ENCODE data around the gene SRP54. TPM values are rescaled to one million over a fixed set of nuclear protein-coding genes. Genes with fewer than 3 reads are reported as not detected.

SRP54 gene
- polyA plus RNA-seq, 2 of the 4 experiments (the other 2 are of a cell fraction): 70.8 to 103 TPM

- no peak for DNase-seq (ENCODE audit: low read depth in 1 of 2, low spot score in 1 of 2)
- POLR2A ChIA-PET: interaction anchor here (2.7 to 3.0 kb wide), 2 partner anchors 66 to 356 kb away, joined by 34 to 36 read pairs; partner anchors contain the start of genes NFKBIA and SRP54
- Histone ChIP-seq H3K4me2 (peak overlapping the region; percentile 69), H3K4me3 (peak overlapping the region; percentile 82; the same call in 2 of the 3 replicates), H3K4me1 (peaks cover 57% of the 10 kb centered on the region), H3K27ac (peak overlapping the region; percentile 32 to 93; a peak in 4 of 6 replicates), H3K9me3 (no peaks in the 10 kb centered on the region)
- ATAC-seq: no peak
- WGBS (ENCODE audit: missing lambda C conversion rate): 43% methylated on average over 4 of the region's 4 CpGs
- TF ChIP-seq NR3C1 (IDR thresholded peaks at IDR 0.05) (no peak), ZC3H11A (IDR thresholded peaks at IDR 0.05) (no peak), HOXA7 (CRISPR knock-in tag; IDR thresholded peaks at IDR 0.05) (no peak), NPAS2 (CRISPR knock-in tag; IDR thresholded peaks at IDR 0.05; ENCODE audit: borderline replicate concordance) (no peak), FOSL2 (IDR thresholded peaks at IDR 0.05) (no peak), FOSL2 (CRISPR knock-in tag; IDR thresholded peaks at IDR 0.05) (no peak), HOXB5 (CRISPR knock-in tag; IDR thresholded peaks at IDR 0.05) (no peak), RNF2 (IDR thresholded peaks at IDR 0.05; ENCODE audit: borderline replicate concordance, low read depth) (no peak), EHMT2 (IDR thresholded peaks at IDR 0.05; ENCODE audit: low read depth) (no peak), CBX8 (IDR thresholded peaks at IDR 0.05) (no peak), ELK1 (IDR thresholded peaks at IDR 0.05; ENCODE audit: low read depth, low read length) (no peak), NFE2L2 (conservative IDR thresholded peaks at IDR 0.05; ENCODE audit: low read length) (no peak), PHF8 (IDR thresholded peaks at IDR 0.05; ENCODE audit: borderline replicate concordance, low read depth) (no peak), PBX3 (IDR thresholded peaks at IDR 0.05) (no peak), HEYL (CRISPR knock-in tag; IDR thresholded peaks at IDR 0.05) (no peak)
- CTCF ChIA-PET: interaction anchor here (1.0 to 1.7 kb wide), 6 partner anchors 10 to 365 kb away, joined by 3 to 5 read pairs (median 4); no protein-coding TSS in a partner anchor
- FAIRE-seq: no peak
Measured at GRCh38 chr14:35047976-35048513, 65.3 kb downstream of the SRP54 start.

- ChIA-PET CTCF (interaction anchor here (0.7 to 1.5 kb wide), 3 partner anchors 13 to 396 kb away, joined by 3 to 4 read pairs (median 3); no protein-coding TSS in a partner anchor), POLR2A (interaction anchor here (0.6 to 1.1 kb wide), 3 partner anchors 10 to 71 kb away, joined by 3 to 5 read pairs (median 4); partner anchors contain the start of genes PPP2R3C and PRORP)
- Histone ChIP-seq H3K4me2 (peak overlapping the region; percentile 71), H3K9me3 (no peaks in the 10 kb centered on the region), H3K27ac (peak overlapping the region; percentile 82 to 88), H3K4me1 (peaks cover 51% of the 10 kb centered on the region), H3K4me3 (no peak overlapping the region)
- peak in 1 of 2 experiments; percentile 6; a peak in 3 of 6 replicates for ATAC-seq
- 0% methylated on average over 1 of the region's 1 CpG for WGBS (ENCODE audit: missing lambda C conversion rate)
- DNase-seq (ENCODE audit: low read depth in 1 of 2, low spot score in 1 of 2): peak; percentile 37 to 81
- TF ChIP-seq HOXA7 (CRISPR knock-in tag; IDR thresholded peaks at IDR 0.05) (peak; percentile 74; the same call in 1 of the 2 replicates), NFE2L2 (conservative IDR thresholded peaks at IDR 0.05; ENCODE audit: low read length) (peak; percentile 97), FOSL2 (IDR thresholded peaks at IDR 0.05) (no peak), FOSL2 (CRISPR knock-in tag; IDR thresholded peaks at IDR 0.05) (peak; percentile 68), PHF8 (IDR thresholded peaks at IDR 0.05; ENCODE audit: borderline replicate concordance, low read depth) (no peak), CBX2 (IDR thresholded peaks at IDR 0.05; ENCODE audit: borderline replicate concordance, low read depth) (no peak), HOXB5 (CRISPR knock-in tag; IDR thresholded peaks at IDR 0.05) (no peak), MAX (IDR thresholded peaks at IDR 0.05) (0 out of 2 replicates have a peak, but pooled peaks have one; percentile 23), MAFK (IDR thresholded peaks at IDR 0.05; ENCODE audit: partially characterized antibody) (peak; percentile 99)
- no peak for FAIRE-seq
Measured at GRCh38 chr14:35050652-35051051, 67.9 kb downstream of the SRP54 start.

- ChIA-PET POLR2A (interaction anchor here (0.7 to 1.0 kb wide), 3 partner anchors 67 to 352 kb away, joined by 3 to 4 read pairs (median 3); partner anchors contain the start of gene BAZ1A), CTCF (interaction anchor here (1.5 kb wide), 1 partner anchor 12 kb away, joined by 3 read pairs; no protein-coding TSS in a partner anchor)
- Histone ChIP-seq H3K4me3 (no peak overlapping the region), H3K4me1 (peaks cover 51% of the 10 kb centered on the region), H3K9me3 (no peaks in the 10 kb centered on the region), H3K27ac (peak overlapping the region; percentile 82 to 88; a peak in 5 of 6 replicates), H3K4me2 (peak overlapping the region; percentile 71)
- 23% methylated on average over 1 of the region's 1 CpG for WGBS (ENCODE audit: missing lambda C conversion rate)
- DNase-seq (ENCODE audit: low read depth in 1 of 2, low spot score in 1 of 2): peak in 1 of 2 experiments; percentile 34
- peak in 1 of 2 experiments; percentile 20; a peak in 2 of 6 replicates for ATAC-seq
- TF ChIP-seq USF2 (IDR thresholded peaks at IDR 0.05): no peak
- TF ChIP-seq PBX3 (IDR thresholded peaks at IDR 0.05): no peak
- no peak for TF ChIP-seq NPAS2 (CRISPR knock-in tag; IDR thresholded peaks at IDR 0.05; ENCODE audit: borderline replicate concordance)
- TF ChIP-seq SREBF2 (IDR thresholded peaks at IDR 0.05): no peak
- no peak for TF ChIP-seq JUN (IDR thresholded peaks at IDR 0.05)
- FAIRE-seq: no peak
Measured at GRCh38 chr14:35051796-35052195, 69.0 kb downstream of the SRP54 start.

Measured in A549 (cell line).